HepG2 (cell line): ENCODE measurements around the gene TPPP2. TPM values are rescaled to one million over a fixed set of nuclear protein-coding genes. Genes with fewer than 3 reads are reported as not detected.

Experiments
- ATAC-seq: fragments of 200-7000 bp; cut with Tn5 transposase; 3 replicates; pipeline ENCODE4 v1.9.1; 2020; ENCODE audit warnings: mild to moderate bottlenecking, moderate library complexity
- BruUV-seq: library from RNA; stranded (reverse); fragments of 400-500 nt; replicated peaks from 2 replicates; lab custom pipeline; 2021; lab: Mats Ljungman, UMichigan
- CTCF ChIA-PET: fragments of 300-600 bp; formaldehyde crosslinking; extraction: SDS; loops from one replicate; lab custom pipeline; 2021; ENCODE audit warnings: low total read pairs, inconsistent platforms, low intra/inter-chr PET ratio; lab: Yijun Ruan, JAX
- POLR2A ChIA-PET: fragments of 350-600 bp; sonication (Branson Sonifier 250); formaldehyde crosslinking; loops from one replicate; lab custom pipeline; 2020; ENCODE audit warnings: antibody characterized with exemption, inconsistent platforms; lab: Yijun Ruan, JAX
- DNase-seq: peaks from one replicate; pipeline ENCODE4 v3.0.0-alpha.2; 2015; ENCODE audit warnings: low spot score
- FAIRE-seq: peaks from 3 replicates; lab custom pipeline; 2011; peaks lifted over from hg19 to GRCh38; lab: Jason Lieb, UNC
- H2AFZ ChIP-seq: one replicate; pipeline ENCODE4 v1.6.1; 2011; ENCODE audit warnings: low read length, inconsistent platforms
- H3K27ac ChIP-seq: fragments of 300-600 bp; 3 replicates; pipeline ENCODE4 v1.8.0; 2011; ENCODE audit warnings: mixed run types, mild to moderate bottlenecking, mixed read lengths, low read length, inconsistent platforms; ENCODE audit not compliant: insufficient read depth; ENCODE audit errors: extremely low read length
- H3K27me3 ChIP-seq, 2 experiments: fragments of 200-600 bp in 1 of 2; 2 replicates in 1 of 2; 3 replicates in 1 of 2; pipeline versions ENCODE4 v1.6.0 to v1.8.0; 2011; ENCODE audit warnings: low read length in 2 of 2, mild to moderate bottlenecking in 2 of 2, moderate library complexity in 2 of 2, inconsistent platforms in 1 of 2; ENCODE audit not compliant: insufficient read depth in 2 of 2, control insufficient read depth in 1 of 2
- H3K36me3 ChIP-seq, 2 experiments: fragments of 200-600 bp in 1 of 2; replicated peaks in 1 of 2; 2 replicates in 1 of 2; 3 replicates in 1 of 2; pipeline versions ENCODE4 v1.5.1 to v1.8.0; 2011; ENCODE audit warnings: low read length in 2 of 2, inconsistent platforms in 1 of 2; ENCODE audit not compliant: insufficient read depth in 2 of 2, control insufficient read depth in 1 of 2
- H3K4me1 ChIP-seq: 2 replicates; pipeline ENCODE4 v1.5.1; 2012; ENCODE audit warnings: low read length, inconsistent platforms; ENCODE audit not compliant: insufficient read depth
- H3K4me2 ChIP-seq: 2 replicates; pipeline ENCODE4 v1.6.0; 2011; ENCODE audit warnings: low read depth, low read length, inconsistent platforms
- H3K4me3 ChIP-seq, 3 experiments: fragments of 200-600 bp in 1 of 3; sonication (generic), shearing (Covaris generic) in 1 of 3; replicated peaks in 1 of 3; 2 replicates each; pipeline ENCODE4 v1.5.1; 2011 to 2016; ENCODE audit warnings: low read length in 3 of 3, inconsistent platforms in 2 of 3, low read depth in 2 of 3, mild to moderate bottlenecking in 2 of 3, control low read depth in 1 of 3, mixed read lengths in 1 of 3; ENCODE audit not compliant: insufficient read depth in 1 of 3
- H3K79me2 ChIP-seq: one replicate; pipeline ENCODE4 v1.6.1; 2011; ENCODE audit warnings: low read length, inconsistent platforms; ENCODE audit not compliant: insufficient read depth
- H3K9ac ChIP-seq: 2 replicates; pipeline ENCODE4 v1.6.0; 2011; ENCODE audit warnings: mild to moderate bottlenecking, low read depth, low read length, inconsistent platforms; ENCODE audit not compliant: insufficient read depth
- H3K9me3 ChIP-seq: 2 replicates; pipeline ENCODE4 v1.5.1; 2012; ENCODE audit warnings: mild to moderate bottlenecking, low read length
- H4K20me1 ChIP-seq: 2 replicates; pipeline ENCODE4 v1.6.0; 2011; ENCODE audit warnings: inconsistent platforms, mild to moderate bottlenecking, low read length, moderate library complexity; ENCODE audit not compliant: insufficient read depth
- CEBPG ChIP-seq: IDR thresholded peaks from 2 replicates; pipeline ENCODE4 v1.6.1; 2016
- ELF3 ChIP-seq: IDR thresholded peaks from 2 replicates; pipeline ENCODE4 v1.6.1; 2016; ENCODE audit warnings: missing genetic modification reagents, missing compliant biosample characterization
- FIP1L1 ChIP-seq: fragments of 200-400 bp; formaldehyde crosslinking; IDR thresholded peaks from 2 replicates; pipeline ENCODE4 v1.6.1; 2018; ENCODE audit warnings: low read depth, mild to moderate bottlenecking, low read length, moderate library complexity, borderline replicate concordance; ENCODE audit not compliant: insufficient read depth
- HCFC1 ChIP-seq: fragments of 150-350 bp; IDR thresholded peaks from 2 replicates; pipeline ENCODE4 v1.6.1; 2014; ENCODE audit warnings: low read depth, low read length
- HDAC1 ChIP-seq: sonication (generic); formaldehyde crosslinking; IDR thresholded peaks from 2 replicates; pipeline ENCODE4 v1.5.1; 2020; ENCODE audit warnings: mild to moderate bottlenecking, missing genetic modification reagents
- HOXA3 ChIP-seq: sonication (generic); formaldehyde crosslinking; IDR thresholded peaks from 2 replicates; pipeline ENCODE4 v1.5.0; 2020; ENCODE audit warnings: missing genetic modification reagents
- KDM5A ChIP-seq: fragments of 200-600 bp; sonication (generic); IDR thresholded peaks from 2 replicates; pipeline ENCODE4 v1.7.0; 2018; ENCODE audit warnings: antibody characterized with exemption, mild to moderate bottlenecking, low read length, borderline replicate concordance
- KDM5B ChIP-seq: sonication (generic); formaldehyde crosslinking; IDR thresholded peaks from 2 replicates; pipeline ENCODE4 v1.4.0; 2020; ENCODE audit warnings: missing genetic modification reagents, mild to moderate bottlenecking, borderline replicate concordance
- KLF16 ChIP-seq, 2 experiments: sonication (generic) in 1 of 2; formaldehyde crosslinking in 1 of 2; IDR thresholded peaks; 2 replicates each; pipeline versions ENCODE4 v1.6.1 to v1.8.0; 2016 to 2023; ENCODE audit warnings: missing genetic modification reagents in 2 of 2, missing compliant biosample characterization in 1 of 2
- NFE2L1 ChIP-seq: sonication (generic); formaldehyde crosslinking; IDR thresholded peaks from 2 replicates; pipeline ENCODE4 v1.4.0; 2020; ENCODE audit warnings: missing genetic modification reagents, mild to moderate bottlenecking, borderline replicate concordance
- SOX13 ChIP-seq, 3 experiments: fragments of 450-650 bp in 1 of 3; sonication (generic) in 1 of 3; formaldehyde crosslinking in 1 of 3; IDR thresholded peaks in 2 of 3; conservative IDR thresholded peaks in 1 of 3; 2 replicates each; pipeline versions ENCODE4 v1.5.0 to v1.6.1; 2016 to 2020; ENCODE audit warnings: antibody characterized with exemption in 1 of 3, mild to moderate bottlenecking in 1 of 3, missing compliant biosample characterization in 1 of 3, missing genetic modification reagents in 1 of 3, moderate library complexity in 1 of 3
- ZNF205 ChIP-seq: IDR thresholded peaks from 2 replicates; pipeline ENCODE4 v1.6.1; 2018; ENCODE audit warnings: missing biosample characterization, missing genetic modification reagents
- ZNF34 ChIP-seq: sonication (generic); formaldehyde crosslinking; IDR thresholded peaks from 2 replicates; pipeline ENCODE4 v1.4.0; 2020; ENCODE audit warnings: mild to moderate bottlenecking, missing genetic modification reagents, borderline replicate concordance
- ZNF709 ChIP-seq: sonication (generic); formaldehyde crosslinking; IDR thresholded peaks from 2 replicates; pipeline ENCODE4 v1.5.0; 2020; ENCODE audit warnings: mild to moderate bottlenecking, missing genetic modification reagents
- WGBS: methylation state at CpG from one replicate; pipeline ENCODE4 v1.1.6; 2017; ENCODE audit warnings: low lambda C conversion rate; 5-methylcytosine and 5-hydroxymethylcytosine counted together
- in situ Hi-C: cut with HindIII; loops from 2 replicates; pipeline ENCODE4 v1.10.0; 2017; ENCODE audit warnings: low pct_unique_long_range_greater_than_20kb; ENCODE audit not compliant: extremely low pct_ligation_motif_present
- intact Hi-C: fragments of 100-400 bp; cut with micrococcal nuclease; formaldehyde crosslinking; loops from one replicate; pipeline ENCODE4 v1.10.0; 2022; ENCODE audit not compliant: unreplicated experiment
- polyA plus RNA-seq, 8 experiments: library from polyadenylated mRNA; depleted of rRNA in 3 of 8; stranded (reverse) in 7 of 8; unstranded in 1 of 8; fragments of >200 nt; fragmentation: Illumina TruSeq in 4 of 8; extraction: Trizol in 4 of 8; gene quantifications; 2 replicates each; pipeline versions ENCODE4 v1.2.1 to v1.2.3, GENCODE V29; 2011 to 2016; ENCODE audit warnings: low read depth in 4 of 8, missing spikeins in 1 of 8, mixed read lengths in 1 of 8; ENCODE audit not compliant: insufficient read depth in 1 of 8
- total RNA-seq, 5 experiments: library from RNA; depleted of rRNA; stranded (reverse); fragments of >200 nt; fragmentation: Illumina TruSeq; extraction: Trizol; gene quantifications; 2 replicates each; pipeline ENCODE4 v1.2.3, GENCODE V29; 2016; ENCODE audit warnings: low read depth in 1 of 5
- TF ChIP-seq, protein P1 (sequence below): sonication (generic); formaldehyde crosslinking; IDR thresholded peaks from 2 replicates; pipeline ENCODE4 v1.5.0; 2020; ENCODE audit warnings: missing genetic modification reagents
- TF ChIP-seq, protein P2 (sequence below): sonication (generic); formaldehyde crosslinking; IDR thresholded peaks from 2 replicates; pipeline ENCODE4 v1.4.0; 2020; ENCODE audit warnings: mild to moderate bottlenecking, missing genetic modification reagents, borderline replicate concordance

TPPP2 gene
- total and polyA plus RNA-seq, 2 of the 13 experiments (the other 11 are each of a cell fraction or from before 2014, with no cell fraction given): 0.58 to 4.2 TPM

DNA sequence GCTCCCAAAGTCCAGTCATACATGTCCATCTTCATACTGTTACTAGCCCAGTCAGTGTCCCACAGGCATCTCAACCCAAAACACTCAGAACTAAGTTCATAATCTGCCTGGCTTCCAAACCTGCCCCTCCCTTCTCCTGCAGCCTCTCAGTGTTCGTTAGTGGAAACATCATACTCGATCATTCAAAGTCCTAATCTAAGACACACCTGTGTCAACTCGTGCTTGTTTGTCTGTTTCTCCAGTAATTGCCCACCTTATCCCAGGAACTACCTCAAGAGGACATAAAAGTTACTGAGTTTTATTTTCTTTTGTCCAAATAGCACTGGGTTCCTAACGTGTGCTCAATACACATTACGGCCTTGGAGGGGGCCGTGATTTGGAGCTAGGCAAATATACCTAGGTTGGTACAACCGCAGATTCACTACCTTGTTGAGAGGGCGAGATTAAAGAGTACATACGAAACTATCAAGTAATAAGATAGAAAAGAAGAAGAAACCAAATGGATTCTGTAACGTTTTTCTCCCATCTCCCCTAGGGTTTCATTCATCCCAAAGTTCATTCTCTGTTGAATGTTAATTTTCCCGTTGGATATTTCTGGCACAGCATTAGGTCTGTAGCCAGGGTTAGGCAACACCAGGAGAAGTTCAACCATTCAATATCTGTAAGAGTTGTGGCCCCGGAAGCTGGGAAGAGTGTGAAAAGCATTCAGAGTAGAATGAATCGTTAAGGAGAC lies 30.8 kb downstream of the TPPP2 start:
- H3K4me3 ChIP-seq: peak overlapping the region; percentile 5 to 17 (median 11); a peak in 2 of 6 replicates
- H3K9ac ChIP-seq: no peak overlapping the region
- intact Hi-C loops (no loop called here), in situ Hi-C loops (no loop called here)
- no peaks in the 10 kb centered on the region for H3K79me2 ChIP-seq
- no peak for FAIRE-seq
- H3K4me2 ChIP-seq: peak overlapping the region; percentile 59
- POLR2A ChIA-PET: interaction anchor here (1.2 to 2.8 kb wide), 10 partner anchors 9 to 46 kb away, joined by 4 to 59 read pairs (median 8); partner anchors contain the start of genes ARHGEF40, NDRG2 and ZNF219
- peak; percentile 59 for ATAC-seq
- no peaks in the 10 kb centered on the region for H4K20me1 ChIP-seq
- H2AFZ ChIP-seq: peak overlapping the region; percentile 16
- BruUV-seq: no TSS peak
- peaks cover 87% of the 10 kb centered on the region for H3K4me1 ChIP-seq
- no peak for DNase-seq
- peak overlapping the region; percentile 71 for H3K27ac ChIP-seq
- H3K9me3 ChIP-seq: no peaks in the 10 kb centered on the region
- no peaks in the 10 kb centered on the region for H3K36me3 ChIP-seq
- CTCF ChIA-PET: interaction anchor here (1.7 to 1.9 kb wide), 2 partner anchors 46 kb away, joined by 4 to 5 read pairs; no protein-coding TSS in a partner anchor
- WGBS: 15% methylated on average over 13 of the region's 13 CpGs
- H3K27me3 ChIP-seq: no peaks in the 10 kb centered on the region
- TF ChIP-seq ZNF205 (CRISPR knock-in tag) (no peak), HCFC1 (no peak), HOXA3 (CRISPR knock-in tag) (no peak), HDAC1 (CRISPR knock-in tag) (no peak), ZNF709 (0 out of 2 replicates have a peak, but pooled peaks have one; percentile 56), KDM5B (CRISPR knock-in tag) (no peak), ZNF34 (no peak), NFE2L1 (CRISPR knock-in tag) (no peak), KDM5A (0 out of 2 replicates have a peak, but pooled peaks have one; percentile 40), FIP1L1 (no peak), CEBPG (CRISPR knock-in tag) (peak; percentile 83), KLF16 (CRISPR knock-in tag; IDR thresholded peaks at IDR 0.05) (0 out of 4 replicates have a peak, but pooled peaks of 1 of the 2 experiments have one; percentile 43), SOX13 (IDR thresholded peaks at IDR 0.05) (no peak), SOX13 (CRISPR knock-in tag; conservative IDR thresholded peaks at IDR 0.05 in 1 of 2, IDR thresholded peaks at IDR 0.05 in 1 of 2) (no peak), ELF3 (CRISPR knock-in tag) (peak; percentile 13; the same call in 1 of the 2 replicates)
- TF ChIP-seq, protein P1, sequence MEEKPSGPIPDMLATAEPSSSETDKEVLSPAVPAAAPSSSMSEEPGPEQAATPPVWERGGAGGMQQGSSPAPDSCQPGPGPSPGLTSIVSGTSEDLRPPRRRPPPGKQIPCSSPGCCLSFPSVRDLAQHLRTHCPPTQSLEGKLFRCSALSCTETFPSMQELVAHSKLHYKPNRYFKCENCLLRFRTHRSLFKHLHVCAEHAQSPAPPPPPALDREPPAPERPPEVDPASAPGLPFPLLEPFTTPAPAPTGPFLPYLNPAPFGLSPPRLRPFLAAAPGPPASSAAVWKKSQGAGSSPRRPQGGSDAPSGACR (CRISPR knock-in tag): 0 out of 2 replicates have a peak, but pooled peaks have one; percentile 37
- TF ChIP-seq, protein P2, sequence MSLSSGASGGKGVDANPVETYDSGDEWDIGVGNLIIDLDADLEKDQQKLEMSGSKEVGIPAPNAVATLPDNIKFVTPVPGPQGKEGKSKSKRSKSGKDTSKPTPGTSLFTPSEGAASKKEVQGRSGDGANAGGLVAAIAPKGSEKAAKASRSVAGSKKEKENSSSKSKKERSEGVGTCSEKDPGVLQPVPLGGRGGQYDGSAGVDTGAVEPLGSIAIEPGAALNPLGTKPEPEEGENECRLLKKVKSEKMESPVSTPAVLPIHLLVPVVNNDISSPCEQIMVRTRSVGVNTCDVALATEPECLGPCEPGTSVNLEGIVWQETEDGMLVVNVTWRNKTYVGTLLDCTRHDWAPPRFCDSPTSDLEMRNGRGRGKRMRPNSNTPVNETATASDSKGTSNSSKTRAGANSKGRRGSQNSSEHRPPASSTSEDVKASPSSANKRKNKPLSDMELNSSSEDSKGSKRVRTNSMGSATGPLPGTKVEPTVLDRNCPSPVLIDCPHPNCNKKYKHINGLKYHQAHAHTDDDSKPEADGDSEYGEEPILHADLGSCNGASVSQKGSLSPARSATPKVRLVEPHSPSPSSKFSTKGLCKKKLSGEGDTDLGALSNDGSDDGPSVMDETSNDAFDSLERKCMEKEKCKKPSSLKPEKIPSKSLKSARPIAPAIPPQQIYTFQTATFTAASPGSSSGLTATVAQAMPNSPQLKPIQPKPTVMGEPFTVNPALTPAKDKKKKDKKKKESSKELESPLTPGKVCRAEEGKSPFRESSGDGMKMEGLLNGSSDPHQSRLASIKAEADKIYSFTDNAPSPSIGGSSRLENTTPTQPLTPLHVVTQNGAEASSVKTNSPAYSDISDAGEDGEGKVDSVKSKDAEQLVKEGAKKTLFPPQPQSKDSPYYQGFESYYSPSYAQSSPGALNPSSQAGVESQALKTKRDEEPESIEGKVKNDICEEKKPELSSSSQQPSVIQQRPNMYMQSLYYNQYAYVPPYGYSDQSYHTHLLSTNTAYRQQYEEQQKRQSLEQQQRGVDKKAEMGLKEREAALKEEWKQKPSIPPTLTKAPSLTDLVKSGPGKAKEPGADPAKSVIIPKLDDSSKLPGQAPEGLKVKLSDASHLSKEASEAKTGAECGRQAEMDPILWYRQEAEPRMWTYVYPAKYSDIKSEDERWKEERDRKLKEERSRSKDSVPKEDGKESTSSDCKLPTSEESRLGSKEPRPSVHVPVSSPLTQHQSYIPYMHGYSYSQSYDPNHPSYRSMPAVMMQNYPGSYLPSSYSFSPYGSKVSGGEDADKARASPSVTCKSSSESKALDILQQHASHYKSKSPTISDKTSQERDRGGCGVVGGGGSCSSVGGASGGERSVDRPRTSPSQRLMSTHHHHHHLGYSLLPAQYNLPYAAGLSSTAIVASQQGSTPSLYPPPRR (CRISPR knock-in tag): peak; percentile 36; the same call in 1 of the 2 replicates
